OCI-LY7 (cell line): ENCODE data around the gene PNCK.

ENCODE experiments used
- EZH2phosphoT487 ChIP-seq: fragments of 200-600 bp; sonication (generic); IDR thresholded peaks from 2 replicates; pipeline ENCODE4 v1.6.1; 2018; ENCODE audit warnings: low read depth, borderline replicate concordance, mild to moderate bottlenecking, mixed run types, antibody characterized with exemption, low read length, moderate library complexity, mixed read lengths
- TF ChIP-seq, protein P1 (sequence below): fragments of 200-600 bp; sonication (generic); conservative IDR thresholded peaks from 2 replicates; pipeline ENCODE4 v1.5.1; 2014; ENCODE audit warnings: mild to moderate bottlenecking, antibody characterized with exemption, low read length, moderate library complexity, mixed read lengths

DNA sequence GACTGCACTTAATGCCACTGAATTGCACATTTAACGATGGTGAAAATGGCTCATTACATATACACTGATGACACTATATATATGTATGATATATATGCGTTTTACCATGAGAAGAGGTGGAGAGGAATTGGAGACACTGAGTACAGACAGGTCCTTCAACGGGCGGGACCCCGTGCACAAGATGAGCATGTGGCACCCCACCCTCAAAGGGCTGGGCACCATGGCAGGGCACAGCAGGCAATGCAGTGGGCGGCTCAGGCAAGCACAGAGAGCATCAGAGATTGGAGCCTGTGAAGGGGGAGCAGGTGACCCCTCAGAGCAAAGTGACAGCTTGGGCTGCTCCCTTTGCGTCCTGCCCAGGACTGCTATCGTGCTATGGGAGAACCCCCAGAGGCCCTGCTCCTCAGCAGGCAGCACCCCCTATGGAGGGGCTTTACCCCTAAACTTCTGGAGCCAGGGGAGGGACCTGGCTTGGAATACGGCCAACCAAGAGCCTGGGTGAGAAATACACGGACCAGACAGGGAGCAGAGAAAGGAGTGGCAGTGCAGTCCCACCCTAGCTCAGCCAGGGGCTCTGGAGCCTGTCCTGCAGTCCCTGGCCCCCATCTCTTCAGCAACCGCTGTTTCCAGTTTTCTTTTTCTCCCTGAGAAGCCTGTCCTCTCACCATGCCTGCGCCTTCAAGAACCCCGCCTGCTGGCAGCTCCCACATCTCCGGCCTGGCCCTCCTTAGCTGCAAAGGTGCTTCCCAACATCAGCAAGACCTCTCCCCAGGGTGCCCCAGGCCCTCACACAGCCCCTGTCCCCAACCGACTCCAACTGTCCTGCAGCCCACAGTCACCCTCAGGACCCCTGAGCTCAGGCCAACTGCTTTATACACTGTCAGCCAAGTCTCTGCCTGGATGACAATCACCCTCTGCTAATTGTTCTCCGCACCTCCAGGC lies 24.6 kb upstream of the PNCK start:
- TF ChIP-seq, protein P1, sequence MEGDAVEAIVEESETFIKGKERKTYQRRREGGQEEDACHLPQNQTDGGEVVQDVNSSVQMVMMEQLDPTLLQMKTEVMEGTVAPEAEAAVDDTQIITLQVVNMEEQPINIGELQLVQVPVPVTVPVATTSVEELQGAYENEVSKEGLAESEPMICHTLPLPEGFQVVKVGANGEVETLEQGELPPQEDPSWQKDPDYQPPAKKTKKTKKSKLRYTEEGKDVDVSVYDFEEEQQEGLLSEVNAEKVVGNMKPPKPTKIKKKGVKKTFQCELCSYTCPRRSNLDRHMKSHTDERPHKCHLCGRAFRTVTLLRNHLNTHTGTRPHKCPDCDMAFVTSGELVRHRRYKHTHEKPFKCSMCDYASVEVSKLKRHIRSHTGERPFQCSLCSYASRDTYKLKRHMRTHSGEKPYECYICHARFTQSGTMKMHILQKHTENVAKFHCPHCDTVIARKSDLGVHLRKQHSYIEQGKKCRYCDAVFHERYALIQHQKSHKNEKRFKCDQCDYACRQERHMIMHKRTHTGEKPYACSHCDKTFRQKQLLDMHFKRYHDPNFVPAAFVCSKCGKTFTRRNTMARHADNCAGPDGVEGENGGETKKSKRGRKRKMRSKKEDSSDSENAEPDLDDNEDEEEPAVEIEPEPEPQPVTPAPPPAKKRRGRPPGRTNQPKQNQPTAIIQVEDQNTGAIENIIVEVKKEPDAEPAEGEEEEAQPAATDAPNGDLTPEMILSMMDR: no peak
- no peak for TF ChIP-seq EZH2phosphoT487
